ENCODE data around the gene EPG5. TPM values are rescaled to one million over a fixed set of nuclear protein-coding genes. Genes with fewer than 3 reads are reported as not detected.
"Not testable (repeated sequence)": the region's sequence is repeated elsewhere in the genome, so short reads cannot be mapped to it uniquely, and the experiment has no call there.

Gene EPG5
- polyA plus RNA-seq, 2 of the 4 experiments (the other 2 are of a cell fraction), result 3.8 to 10.7 TPM

DNA sequence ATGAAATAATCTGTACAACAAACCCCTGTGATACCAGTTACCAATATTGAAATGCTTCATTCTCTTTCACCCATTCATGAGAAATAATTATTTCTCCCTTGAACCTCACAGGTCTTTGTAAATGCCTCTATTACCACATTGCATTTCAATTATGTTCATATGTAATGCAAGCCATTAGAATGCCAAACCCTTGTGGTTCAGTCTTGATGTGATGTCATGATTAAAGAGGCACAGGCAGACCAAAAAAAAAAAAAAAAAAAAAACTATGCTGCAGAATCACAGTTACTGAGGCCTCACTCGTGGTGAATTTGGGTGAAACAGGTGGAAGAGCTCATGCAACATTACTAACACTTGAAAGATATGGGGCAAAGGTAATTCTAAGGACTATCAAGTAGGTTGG, 9.4 kb upstream of the EPG5 start:
- H3K27ac ChIP-seq, result no peak overlapping the region
- CTCF ChIA-PET, result interaction anchor here (0.6 to 3.0 kb wide), 3 partner anchors 10 to 311 kb away, joined by 3 to 13 read pairs (median 5); no protein-coding TSS in a partner anchor
- POLR2A ChIA-PET, result no interaction called here
- TF ChIP-seq SREBF2 (IDR thresholded peaks at IDR 0.05) (no peak), ELK1 (IDR thresholded peaks at IDR 0.05; ENCODE audit: low read depth, low read length) (no peak), CHD4 (IDR thresholded peaks at IDR 0.05; ENCODE audit: borderline replicate concordance) (no peak), RCOR1 (IDR thresholded peaks at IDR 0.05; ENCODE audit: low read depth, low read length) (no peak), ZSCAN20 (CRISPR knock-in tag; IDR thresholded peaks at IDR 0.05) (no peak)
- TF ChIP-seq, protein P1, sequence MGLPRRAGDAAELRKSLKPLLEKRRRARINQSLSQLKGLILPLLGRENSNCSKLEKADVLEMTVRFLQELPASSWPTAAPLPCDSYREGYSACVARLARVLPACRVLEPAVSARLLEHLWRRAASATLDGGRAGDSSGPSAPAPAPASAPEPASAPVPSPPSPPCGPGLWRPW (IDR thresholded peaks at IDR 0.05), result no peak
- FAIRE-seq (no peak), DNase-seq (ENCODE audit: low read depth in 1 of 2, low spot score in 1 of 2) (no peak), ATAC-seq (no peak)
- 4% methylated on average over 1 of the region's 1 CpG for WGBS (ENCODE audit: missing lambda C conversion rate)
- no peak overlapping the region for H3K4me2 ChIP-seq
- no peaks in the 10 kb centered on the region for H3K4me1 ChIP-seq
- no peaks in the 10 kb centered on the region for H3K9me3 ChIP-seq
- no peak overlapping the region for H3K4me3 ChIP-seq

- WGBS (ENCODE audit: missing lambda C conversion rate), result 2% methylated on average over 5 of the region's 5 CpGs
- ChIA-PET CTCF (interaction anchor here (0.7 to 2.3 kb wide), 21 partner anchors 9 to 716 kb away, joined by 3 to 16 read pairs (median 3); no protein-coding TSS in a partner anchor), POLR2A (no interaction called here)
- Histone ChIP-seq H3K4me3 (peak overlapping the region; percentile 38), H3K9me3 (no peaks in the 10 kb centered on the region), H3K27ac (peak overlapping the region in 1 of 2 experiments; percentile 37; a peak in 4 of 6 replicates), H3K4me2 (peak overlapping the region; percentile 87), H3K4me1 (no peaks in the 10 kb centered on the region)
- TF ChIP-seq SMC3 (IDR thresholded peaks at IDR 0.05), result peak; percentile 69
- TF ChIP-seq RAD21 (conservative IDR thresholded peaks at IDR 0.05 in 1 of 2, IDR thresholded peaks at IDR 0.05 in 1 of 2), result peak; percentile 79 to 89
- peak; percentile 79 for TF ChIP-seq CTCF (IDR thresholded peaks at IDR 0.05)
- no peak for TF ChIP-seq CBX2 (IDR thresholded peaks at IDR 0.05; ENCODE audit: borderline replicate concordance, low read depth)
- FAIRE-seq (no peak), ATAC-seq (peak; percentile 85 to 94), DNase-seq (ENCODE audit: low read depth in 1 of 2, low spot score in 1 of 2) (peak; percentile 21 to 74)
Observed at GRCh38 chr18:45974088-45974536, 7.0 kb upstream of the EPG5 start.

DNA sequence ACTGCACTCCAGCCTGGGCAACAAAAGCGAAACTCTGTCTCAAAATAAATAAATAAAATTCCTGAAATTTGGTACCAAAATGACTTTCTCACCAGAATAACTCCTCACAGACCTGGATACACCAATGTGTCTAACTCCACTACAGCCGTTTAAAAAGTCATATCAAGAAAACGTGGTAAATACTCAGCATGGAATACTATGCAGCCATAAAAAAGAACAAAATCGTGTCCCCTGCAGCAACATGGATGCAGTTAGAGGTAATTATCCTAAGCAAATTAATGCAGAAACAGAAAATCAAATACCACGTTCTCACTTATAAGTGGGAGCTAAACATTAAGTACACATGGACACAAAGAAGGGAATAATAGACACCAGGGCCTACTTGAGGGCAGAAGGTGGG, 2.2 kb downstream of the EPG5 start:
- DNase-seq (ENCODE audit: low read depth in 1 of 2, low spot score in 1 of 2); FAIRE-seq; CTCF ChIA-PET; H3K9me3 ChIP-seq; ATAC-seq; H3K27ac ChIP-seq; H3K4me1 ChIP-seq; H3K4me2 ChIP-seq; POLR2A ChIA-PET; H3K4me3 ChIP-seq: not testable (repeated sequence)
- WGBS (ENCODE audit: missing lambda C conversion rate), result 60% methylated on average over 5 of the region's 5 CpGs

GRCh38 chr18:45962866-45963265, 4.3 kb downstream of the EPG5 start:
- POLR2A ChIA-PET, result no interaction called here
- TF ChIP-seq RARB (CRISPR knock-in tag; IDR thresholded peaks at IDR 0.05) (no peak), RCOR1 (IDR thresholded peaks at IDR 0.05; ENCODE audit: low read depth, low read length) (no peak), EHF (CRISPR knock-in tag; IDR thresholded peaks at IDR 0.05) (no peak)
- no peak for DNase-seq (ENCODE audit: low read depth in 1 of 2, low spot score in 1 of 2)
- WGBS (ENCODE audit: missing lambda C conversion rate), result 73% methylated on average over 5 of the region's 5 CpGs
- CTCF ChIA-PET, result interaction anchor here (1.2 kb wide), 1 partner anchor 84 kb away, joined by 3 read pairs; no protein-coding TSS in a partner anchor
- Histone ChIP-seq H3K4me3 (no peak overlapping the region), H3K4me1 (no peaks in the 10 kb centered on the region), H3K27ac (no peak overlapping the region), H3K4me2 (no peak overlapping the region), H3K9me3 (no peaks in the 10 kb centered on the region)
- no peak for FAIRE-seq
- no peak for ATAC-seq

- WGBS (ENCODE audit: missing lambda C conversion rate), result 65% methylated on average over 2 of the region's 2 CpGs
- CTCF ChIA-PET, result no interaction called here
- DNase-seq (ENCODE audit: low read depth in 1 of 2, low spot score in 1 of 2) (no peak), ATAC-seq (no peak), FAIRE-seq (no peak)
- H3K27ac ChIP-seq, result no peak overlapping the region
- H3K4me3 ChIP-seq, result no peak overlapping the region
- no peaks in the 10 kb centered on the region for H3K9me3 ChIP-seq
- H3K4me2 ChIP-seq, result no peak overlapping the region
- TF ChIP-seq NFE2L2 (conservative IDR thresholded peaks at IDR 0.05; ENCODE audit: low read length), result no peak
- no peak for TF ChIP-seq MYC (IDR thresholded peaks at IDR 0.05; ENCODE audit: borderline replicate concordance, low read length)
- TF ChIP-seq, protein P1 (IDR thresholded peaks at IDR 0.05), result no peak
- TF ChIP-seq HEYL (CRISPR knock-in tag; IDR thresholded peaks at IDR 0.05), result no peak
- H3K4me1 ChIP-seq, result no peaks in the 10 kb centered on the region
- POLR2A ChIA-PET, result no interaction called here
Observed at GRCh38 chr18:45962461-45962860, 4.7 kb downstream of the EPG5 start.

- POLR2A ChIA-PET; ATAC-seq; H3K27ac ChIP-seq; CTCF ChIA-PET; H3K4me3 ChIP-seq; H3K4me1 ChIP-seq; H3K4me2 ChIP-seq; FAIRE-seq; H3K9me3 ChIP-seq; DNase-seq (ENCODE audit: low read depth in 1 of 2, low spot score in 1 of 2): not testable (repeated sequence)
- WGBS (ENCODE audit: missing lambda C conversion rate), result 93% methylated on average over 6 of the region's 7 CpGs
Observed at GRCh38 chr18:45959484-45959883, 7.6 kb downstream of the EPG5 start.

Measured in A549 (cell line).